ENCODE measurements around the gene IRF4. TPM values are rescaled to one million over a fixed set of nuclear protein-coding genes. Genes with fewer than 3 reads are reported as not detected.
A peak's percentile ranks its signal among the peaks of the same experiment; 100 is the strongest.

Gene IRF4
- polyA plus RNA-seq, 1 experiment = not detected

DNA sequence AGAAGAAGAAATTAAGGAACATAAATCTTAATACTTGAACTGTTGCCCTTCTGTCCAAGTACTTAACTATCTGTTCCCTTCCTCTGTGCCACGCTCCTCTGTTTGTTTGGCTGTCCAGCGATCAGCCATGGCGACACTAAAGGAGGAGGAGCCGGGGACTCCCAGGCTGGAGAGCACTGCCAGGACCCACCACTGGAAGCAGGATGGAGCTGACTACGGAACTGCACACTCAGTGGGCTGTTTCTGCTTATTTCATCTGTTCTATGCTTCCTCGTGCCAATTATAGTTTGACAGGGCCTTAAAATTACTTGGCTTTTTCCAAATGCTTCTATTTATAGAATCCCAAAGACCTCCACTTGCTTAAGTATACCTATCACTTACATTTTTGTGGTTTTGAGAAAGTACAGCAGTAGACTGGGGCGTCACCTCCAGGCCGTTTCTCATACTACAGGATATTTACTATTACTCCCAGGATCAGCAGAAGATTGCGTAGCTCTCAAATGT is 17.1 kb downstream of the IRF4 start:
- Histone ChIP-seq H3K4me3 (ENCODE audit: low read depth, low read length) (no peak overlapping the region), H3K27me3 (ENCODE audit: control insufficient read depth, insufficient read depth, low read length) (peaks cover 21% of the 10 kb centered on the region), H3K9me3 (ENCODE audit: control insufficient read depth, insufficient read depth, low read length) (no peaks in the 10 kb centered on the region), H3K27ac (ENCODE audit: low read depth, low read length) (no peak overlapping the region)
- TF ChIP-seq, protein P1, sequence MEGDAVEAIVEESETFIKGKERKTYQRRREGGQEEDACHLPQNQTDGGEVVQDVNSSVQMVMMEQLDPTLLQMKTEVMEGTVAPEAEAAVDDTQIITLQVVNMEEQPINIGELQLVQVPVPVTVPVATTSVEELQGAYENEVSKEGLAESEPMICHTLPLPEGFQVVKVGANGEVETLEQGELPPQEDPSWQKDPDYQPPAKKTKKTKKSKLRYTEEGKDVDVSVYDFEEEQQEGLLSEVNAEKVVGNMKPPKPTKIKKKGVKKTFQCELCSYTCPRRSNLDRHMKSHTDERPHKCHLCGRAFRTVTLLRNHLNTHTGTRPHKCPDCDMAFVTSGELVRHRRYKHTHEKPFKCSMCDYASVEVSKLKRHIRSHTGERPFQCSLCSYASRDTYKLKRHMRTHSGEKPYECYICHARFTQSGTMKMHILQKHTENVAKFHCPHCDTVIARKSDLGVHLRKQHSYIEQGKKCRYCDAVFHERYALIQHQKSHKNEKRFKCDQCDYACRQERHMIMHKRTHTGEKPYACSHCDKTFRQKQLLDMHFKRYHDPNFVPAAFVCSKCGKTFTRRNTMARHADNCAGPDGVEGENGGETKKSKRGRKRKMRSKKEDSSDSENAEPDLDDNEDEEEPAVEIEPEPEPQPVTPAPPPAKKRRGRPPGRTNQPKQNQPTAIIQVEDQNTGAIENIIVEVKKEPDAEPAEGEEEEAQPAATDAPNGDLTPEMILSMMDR (IDR thresholded peaks at IDR 0.05; ENCODE audit: low read depth, low read length) = peak; percentile 30
- CTCF ChIA-PET = interaction anchor here (1.0 to 1.7 kb wide), 3 partner anchors 9 to 32 kb away, joined by 4 to 6 read pairs (median 5); no protein-coding TSS in a partner anchor
- POLR2A ChIA-PET = interaction anchor here (0.6 kb wide), 1 partner anchor 14 kb away, joined by 7 read pairs; no protein-coding TSS in a partner anchor
- DNase-seq (ENCODE audit: low read depth, low spot score) = no peak

DNA sequence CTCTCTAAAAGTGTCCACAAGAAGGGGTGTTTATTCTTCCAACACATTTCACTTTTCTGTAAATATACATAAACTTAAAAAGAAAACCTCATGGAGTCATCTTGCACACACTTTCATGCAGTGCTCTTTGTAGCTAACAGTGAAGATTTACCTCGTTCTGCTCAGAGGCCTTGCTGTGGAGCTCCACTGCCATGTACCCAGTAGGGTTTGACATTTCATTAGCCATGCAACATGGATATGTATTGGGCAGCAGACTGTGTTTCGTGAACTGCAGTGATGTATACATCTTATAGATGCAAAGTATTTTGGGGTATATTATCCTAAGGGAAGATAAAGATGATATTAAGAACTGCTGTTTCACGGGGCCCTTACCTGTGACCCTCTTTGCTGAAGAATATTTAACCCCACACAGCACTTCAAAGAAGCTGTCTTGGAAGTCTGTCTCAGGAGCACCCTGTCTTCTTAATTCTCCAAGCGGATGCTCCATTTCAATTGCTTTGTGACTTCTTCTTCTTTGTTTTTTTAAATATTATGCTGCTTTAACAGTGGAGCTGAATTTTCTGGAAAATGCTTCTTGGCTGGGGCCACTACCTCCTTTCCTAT is 17.9 kb downstream of the IRF4 start:
- ChIA-PET CTCF (interaction anchor here (1.0 to 1.7 kb wide), 3 partner anchors 10 to 33 kb away, joined by 4 to 6 read pairs (median 5); no protein-coding TSS in a partner anchor), POLR2A (no interaction called here)
- peaks cover 21% of the 10 kb centered on the region for H3K27me3 ChIP-seq (ENCODE audit: control insufficient read depth, insufficient read depth, low read length)

DNA sequence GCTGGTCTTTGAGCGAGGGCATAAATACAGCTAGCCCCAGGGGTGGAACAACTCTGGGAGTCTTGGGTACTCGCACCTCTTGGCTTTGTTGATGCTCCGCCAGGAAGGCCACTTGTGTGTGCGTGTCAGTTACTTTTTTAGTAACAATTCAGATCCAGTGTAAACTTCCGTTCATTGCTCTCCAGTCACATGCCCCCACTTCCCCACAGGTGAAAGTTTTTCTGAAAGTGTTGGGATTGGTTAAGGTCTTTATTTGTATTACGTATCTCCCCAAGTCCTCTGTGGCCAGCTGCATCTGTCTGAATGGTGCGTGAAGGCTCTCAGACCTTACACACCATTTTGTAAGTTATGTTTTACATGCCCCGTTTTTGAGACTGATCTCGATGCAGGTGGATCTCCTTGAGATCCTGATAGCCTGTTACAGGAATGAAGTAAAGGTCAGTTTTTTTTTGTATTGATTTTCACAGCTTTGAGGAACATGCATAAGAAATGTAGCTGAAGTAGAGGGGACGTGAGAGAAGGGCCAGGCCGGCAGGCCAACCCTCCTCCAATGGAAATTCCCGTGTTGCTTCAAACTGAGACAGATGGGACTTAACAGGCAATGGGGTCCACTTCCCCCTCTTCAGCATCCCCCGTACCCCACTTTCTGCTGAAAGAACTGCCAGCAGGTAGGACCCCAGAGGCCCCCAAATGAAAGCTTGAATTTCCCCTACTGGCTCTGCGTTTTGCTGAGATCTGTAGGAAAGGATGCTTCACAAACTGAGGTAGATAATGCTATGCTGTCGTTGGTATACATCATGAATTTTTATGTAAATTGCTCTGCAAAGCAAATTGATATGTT is 19.2 kb downstream of the IRF4 start:
- CTCF ChIA-PET = no interaction called here
- Histone ChIP-seq H3K9me3 (ENCODE audit: control insufficient read depth, insufficient read depth, low read length) (no peaks in the 10 kb centered on the region), H3K4me3 (ENCODE audit: low read depth, low read length) (no peak overlapping the region), H3K27ac (ENCODE audit: low read depth, low read length) (no peak overlapping the region), H3K27me3 (ENCODE audit: control insufficient read depth, insufficient read depth, low read length) (peaks cover 21% of the 10 kb centered on the region)
- TF ChIP-seq, protein P1 (IDR thresholded peaks at IDR 0.05; ENCODE audit: low read depth, low read length) = no peak
- POLR2A ChIA-PET = no interaction called here
- no peak for DNase-seq (ENCODE audit: low read depth, low spot score)

More for the DNA sequence above, 17.9 kb downstream of the IRF4 start:
- DNase-seq (ENCODE audit: low read depth, low spot score) = no peak
- H3K9me3 ChIP-seq (ENCODE audit: control insufficient read depth, insufficient read depth, low read length) = no peaks in the 10 kb centered on the region
- H3K4me3 ChIP-seq (ENCODE audit: low read depth, low read length) = no peak overlapping the region
- TF ChIP-seq, protein P1 (IDR thresholded peaks at IDR 0.05; ENCODE audit: low read depth, low read length) = no peak
- H3K27ac ChIP-seq (ENCODE audit: low read depth, low read length) = no peak overlapping the region

DNA sequence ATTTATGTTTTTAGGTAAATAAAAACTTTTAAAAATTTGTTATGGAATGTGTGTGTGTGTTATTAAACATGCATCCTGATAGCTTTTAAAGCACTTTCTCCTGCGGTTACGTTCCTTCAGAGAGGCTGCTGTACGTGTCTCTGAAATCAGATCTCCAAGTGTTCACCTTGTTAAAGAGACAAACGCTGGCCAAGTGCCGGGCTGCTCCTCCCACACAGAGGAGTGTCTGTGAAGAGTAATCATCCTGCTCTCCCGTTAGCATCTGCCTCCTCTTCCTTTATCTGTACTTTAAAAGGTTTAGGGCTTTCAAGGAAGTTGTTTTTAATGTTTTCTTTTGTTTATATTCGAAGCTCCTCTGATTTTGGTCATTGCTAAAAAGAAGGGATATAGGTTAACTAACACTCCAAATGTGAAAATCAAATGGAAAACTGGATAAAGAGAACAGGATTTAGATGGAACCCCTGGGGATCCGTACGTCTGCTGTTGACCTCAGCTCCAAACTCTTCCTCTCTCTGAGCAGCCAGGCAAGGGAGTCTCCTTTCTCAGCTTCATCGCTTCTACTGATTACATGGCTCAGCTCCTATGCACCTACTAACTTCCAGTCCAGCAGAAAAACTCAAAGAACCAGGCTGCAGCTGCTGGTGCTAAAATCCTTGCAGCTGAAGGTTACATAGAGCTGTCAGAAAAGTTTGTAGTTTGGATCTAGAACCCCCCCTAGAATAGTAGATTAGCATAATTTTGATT is 20.0 kb downstream of the IRF4 start:
- TF ChIP-seq, protein P1 (IDR thresholded peaks at IDR 0.05; ENCODE audit: low read depth, low read length) = no peak
- CTCF ChIA-PET = interaction anchor here (1.1 kb wide), 1 partner anchor 11 kb away, joined by 4 read pairs; no protein-coding TSS in a partner anchor

More for the DNA sequence above, 20.0 kb downstream of the IRF4 start:
- POLR2A ChIA-PET = no interaction called here
- no peak overlapping the region for H3K4me3 ChIP-seq (ENCODE audit: low read depth, low read length)
- DNase-seq (ENCODE audit: low read depth, low spot score) = no peak
- H3K27ac ChIP-seq (ENCODE audit: low read depth, low read length) = no peak overlapping the region
- peaks cover 26% of the 10 kb centered on the region for H3K27me3 ChIP-seq (ENCODE audit: control insufficient read depth, insufficient read depth, low read length)
- H3K9me3 ChIP-seq (ENCODE audit: control insufficient read depth, insufficient read depth, low read length) = no peaks in the 10 kb centered on the region
